Prostate gland (tissue), 2 donors: Measurements from ENCODE around the gene MAPK8IP1. TPM values are rescaled to one million over a fixed set of nuclear protein-coding genes. Genes with fewer than 3 reads are reported as not detected.

Experiments used
- DNase-seq: peaks from one replicate; pipeline ENCODE4 v3.0.0-alpha.2; 2019; ENCODE audit warnings: low spot score
- H3K27ac ChIP-seq, 2 donors: fragments of 200-600 bp; sonication (generic); 2 replicates each; pipeline ENCODE4 v1.5.1; 2017 to 2019
- H3K27me3 ChIP-seq: fragments of 200-600 bp; sonication (generic); replicated peaks from 2 replicates; pipeline ENCODE4 v1.5.1; 2019; ENCODE audit not compliant: insufficient read depth
- H3K36me3 ChIP-seq, 2 donors: fragments of 200-600 bp; sonication (generic); 1 replicate in 1 of 2; 2 replicates in 1 of 2; pipeline versions ENCODE4 v1.5.1 to v1.8.1; 2017 to 2019
- H3K4me1 ChIP-seq: fragments of 200-600 bp; sonication (generic); replicated peaks from 2 replicates; pipeline ENCODE4 v1.5.1; 2019
- H3K4me3 ChIP-seq, 2 donors: fragments of 200-600 bp; sonication (generic); 2 replicates each; pipeline ENCODE4 v1.5.1; 2017 to 2019
- H3K9me3 ChIP-seq: fragments of 200-600 bp; sonication (generic); 2 replicates; pipeline ENCODE4 v1.5.1; 2017
- POLR2A ChIP-seq: fragments of 450-650 bp; IDR thresholded peaks from one replicate; pipeline ENCODE4 v1.6.1; 2016; ENCODE audit warnings: antibody characterized with exemption, mild to moderate bottlenecking
- POLR2AphosphoS5 ChIP-seq: sonication (generic); formaldehyde crosslinking; IDR thresholded peaks from one replicate; pipeline ENCODE4 v1.6.1; 2017; ENCODE audit warnings: antibody characterized with exemption
- WGBS: methylation state at CpG from one replicate; pipeline ENCODE4 v1.1.5; 2018; 5-methylcytosine and 5-hydroxymethylcytosine counted together
- intact Hi-C: fragments of 100-400 bp; cut with DNase I; formaldehyde crosslinking; loops from one replicate; pipeline ENCODE4 v1.14.2; 2022
- total RNA-seq, 2 donors: library from RNA; depleted of rRNA; stranded (reverse); fragments of >200 nt; gene quantifications; one replicate each; pipeline ENCODE4 v1.1.0, GENCODE V29; 2016
- TF ChIP-seq, protein P1 (sequence below), 4 experiments: fragments of 200-600 bp in 2 of 4; fragments of 450-650 bp in 2 of 4; sonication (generic) in 2 of 4; IDR thresholded peaks; 1 replicate in 3 of 4; 2 replicates in 1 of 4; pipeline ENCODE4 v1.5.1; 2016 to 2019; ENCODE audit warnings: antibody characterized with exemption in 4 of 4, mild to moderate bottlenecking in 2 of 4, moderate library complexity in 2 of 4

Gene MAPK8IP1
- total RNA-seq, 2 donors from 2014 or later: 19.8 to 46.9 TPM

DNA sequence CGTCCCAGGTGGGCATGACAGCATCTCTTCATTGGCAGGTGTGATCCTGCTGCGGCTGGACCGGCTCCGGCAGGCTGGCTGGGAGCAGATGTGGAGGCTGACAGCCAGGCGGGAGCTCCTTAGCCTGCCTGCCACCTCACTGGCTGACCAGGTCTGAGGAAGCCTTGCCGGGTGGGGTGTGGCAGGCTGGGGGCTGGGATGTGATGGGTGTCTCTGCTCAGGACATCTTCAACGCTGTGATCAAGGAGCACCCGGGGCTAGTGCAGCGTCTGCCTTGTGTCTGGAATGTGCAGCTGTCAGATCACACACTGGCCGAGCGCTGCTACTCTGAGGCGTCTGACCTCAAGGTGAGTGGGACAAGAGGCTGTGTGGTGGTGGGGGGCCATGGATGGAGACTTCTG is 40.5 kb downstream of the MAPK8IP1 start:
- Histone ChIP-seq H3K4me3 (no peak overlapping the region), H3K27ac (no peak overlapping the region), H3K36me3 (no peaks in the 10 kb centered on the region), H3K4me1 (peaks cover 8% of the 10 kb centered on the region), H3K9me3 (no peaks in the 10 kb centered on the region), H3K27me3 (no peaks in the 10 kb centered on the region)
- WGBS: 55% methylated on average over 8 of the region's 12 CpGs
- no peak for DNase-seq
- TF ChIP-seq POLR2A (no peak), POLR2AphosphoS5 (no peak)
- TF ChIP-seq, protein P1, sequence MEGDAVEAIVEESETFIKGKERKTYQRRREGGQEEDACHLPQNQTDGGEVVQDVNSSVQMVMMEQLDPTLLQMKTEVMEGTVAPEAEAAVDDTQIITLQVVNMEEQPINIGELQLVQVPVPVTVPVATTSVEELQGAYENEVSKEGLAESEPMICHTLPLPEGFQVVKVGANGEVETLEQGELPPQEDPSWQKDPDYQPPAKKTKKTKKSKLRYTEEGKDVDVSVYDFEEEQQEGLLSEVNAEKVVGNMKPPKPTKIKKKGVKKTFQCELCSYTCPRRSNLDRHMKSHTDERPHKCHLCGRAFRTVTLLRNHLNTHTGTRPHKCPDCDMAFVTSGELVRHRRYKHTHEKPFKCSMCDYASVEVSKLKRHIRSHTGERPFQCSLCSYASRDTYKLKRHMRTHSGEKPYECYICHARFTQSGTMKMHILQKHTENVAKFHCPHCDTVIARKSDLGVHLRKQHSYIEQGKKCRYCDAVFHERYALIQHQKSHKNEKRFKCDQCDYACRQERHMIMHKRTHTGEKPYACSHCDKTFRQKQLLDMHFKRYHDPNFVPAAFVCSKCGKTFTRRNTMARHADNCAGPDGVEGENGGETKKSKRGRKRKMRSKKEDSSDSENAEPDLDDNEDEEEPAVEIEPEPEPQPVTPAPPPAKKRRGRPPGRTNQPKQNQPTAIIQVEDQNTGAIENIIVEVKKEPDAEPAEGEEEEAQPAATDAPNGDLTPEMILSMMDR (IDR thresholded peaks at IDR 0.05): no peak
- intact Hi-C loops: no loop called here

DNA sequence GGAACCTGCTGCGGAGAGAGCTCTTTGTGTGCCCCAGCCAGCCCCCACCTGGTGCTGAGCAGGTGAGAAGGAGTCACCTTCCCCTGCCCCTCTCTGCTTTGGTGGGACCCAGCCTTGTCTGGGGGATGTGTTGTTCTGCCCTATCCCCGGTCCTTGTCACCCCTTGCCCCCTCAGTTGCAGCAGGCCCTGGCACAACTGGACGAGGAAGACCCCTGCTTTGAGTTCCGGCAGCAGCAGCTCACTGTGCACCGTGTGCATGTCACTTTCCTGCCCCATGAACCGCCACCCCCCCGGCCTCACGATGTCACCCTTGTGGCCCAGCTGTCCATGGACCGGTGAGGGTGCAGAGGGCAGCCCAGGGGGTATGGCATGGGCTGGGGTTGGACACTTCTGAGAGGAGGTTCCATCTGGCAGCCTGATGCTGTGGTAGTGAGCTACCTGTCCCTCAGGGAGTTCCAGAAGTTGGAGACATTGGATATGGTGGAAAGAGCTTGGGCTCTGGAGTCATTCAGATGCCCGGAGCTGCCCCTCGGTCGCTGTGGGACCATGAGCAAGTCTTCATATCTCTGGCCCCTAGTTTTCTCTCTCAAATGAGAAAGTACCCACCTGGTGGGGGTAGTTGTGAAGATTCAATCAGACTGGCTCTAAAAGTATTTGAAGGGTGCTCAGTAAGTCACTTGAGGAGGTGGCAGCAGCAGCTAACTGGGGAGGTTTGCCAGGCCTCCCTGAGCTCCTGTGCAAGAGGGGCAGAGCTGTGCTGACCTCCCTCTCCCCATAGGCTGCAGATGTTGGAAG is 41.3 kb downstream of the MAPK8IP1 start:
- 91% methylated on average over 12 of the region's 12 CpGs for WGBS
- DNase-seq: no peak

DNA sequence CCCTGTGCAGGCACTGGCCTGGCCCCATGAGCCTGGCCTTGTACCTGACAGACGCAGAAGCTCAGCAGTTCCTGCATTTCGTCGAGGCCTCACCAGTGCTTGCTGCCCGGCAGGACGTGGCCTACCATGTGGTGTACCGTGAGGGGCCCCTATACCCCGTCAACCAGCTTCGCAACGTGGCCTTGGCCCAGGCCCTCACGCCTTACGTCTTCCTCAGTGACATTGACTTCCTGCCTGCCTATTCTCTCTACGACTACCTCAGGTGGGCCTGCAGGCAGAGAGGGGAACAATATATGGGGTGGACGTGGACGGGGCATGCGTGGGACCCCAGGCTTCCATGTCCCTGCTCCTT is 41.9 kb downstream of the MAPK8IP1 start:
- Histone ChIP-seq H3K4me3 (no peak overlapping the region), H3K9me3 (no peaks in the 10 kb centered on the region), H3K27ac (no peak overlapping the region), H3K27me3 (no peaks in the 10 kb centered on the region), H3K36me3 (no peaks in the 10 kb centered on the region), H3K4me1 (no peaks in the 10 kb centered on the region)
- TF ChIP-seq POLR2A: no peak
- TF ChIP-seq, protein P1 (IDR thresholded peaks at IDR 0.05): no peak
- TF ChIP-seq POLR2AphosphoS5: no peak
- intact Hi-C loops: no loop called here
- DNase-seq: no peak
- 75% methylated on average over 15 of the region's 15 CpGs for WGBS

More for the DNA sequence above, 41.3 kb downstream of the MAPK8IP1 start:
- no peaks in the 10 kb centered on the region for H3K27me3 ChIP-seq
- no peak overlapping the region for H3K27ac ChIP-seq
- no peaks in the 10 kb centered on the region for H3K9me3 ChIP-seq
- no peak overlapping the region for H3K4me3 ChIP-seq
- intact Hi-C loops: no loop called here
- H3K4me1 ChIP-seq: peaks cover 3% of the 10 kb centered on the region
- TF ChIP-seq, protein P1 (IDR thresholded peaks at IDR 0.05): no peak
- TF ChIP-seq POLR2A: no peak
- H3K36me3 ChIP-seq: no peaks in the 10 kb centered on the region

DNA sequence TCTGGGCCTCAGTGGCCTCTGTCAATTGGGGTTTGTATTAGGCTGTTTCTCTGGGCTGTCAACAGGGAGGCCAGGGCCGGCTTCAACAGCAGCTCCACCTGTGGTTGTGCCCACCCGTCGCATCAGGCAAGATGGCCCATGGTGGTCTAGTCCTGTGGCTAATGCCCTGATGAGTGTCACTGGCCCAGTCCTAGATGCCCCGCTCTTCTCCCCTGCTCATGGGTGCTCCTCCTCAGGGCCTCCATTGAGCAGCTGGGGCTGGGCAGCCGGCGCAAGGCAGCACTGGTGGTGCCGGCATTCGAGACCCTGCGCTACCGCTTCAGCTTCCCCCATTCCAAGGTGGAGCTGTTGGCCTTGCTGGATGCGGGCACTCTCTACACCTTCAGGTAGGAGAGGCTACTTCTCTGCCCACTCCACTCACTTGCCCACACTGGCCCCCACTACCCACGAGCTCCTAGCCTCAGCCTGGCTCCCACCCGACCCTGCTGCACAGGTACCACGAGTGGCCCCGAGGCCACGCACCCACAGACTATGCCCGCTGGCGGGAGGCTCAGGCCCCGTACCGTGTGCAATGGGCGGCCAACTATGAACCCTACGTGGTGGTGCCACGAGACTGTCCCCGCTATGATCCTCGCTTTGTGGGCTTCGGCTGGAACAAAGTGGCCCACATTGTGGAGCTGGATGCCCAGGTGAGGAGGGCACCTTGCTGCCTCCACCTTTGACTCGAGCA is 42.4 kb downstream of the MAPK8IP1 start:
- 86% methylated on average over 27 of the region's 27 CpGs for WGBS
- intact Hi-C loops: no loop called here
- H3K27me3 ChIP-seq: no peaks in the 10 kb centered on the region
- no peak for TF ChIP-seq POLR2AphosphoS5
- TF ChIP-seq, protein P1 (IDR thresholded peaks at IDR 0.05): no peak
- TF ChIP-seq POLR2A: no peak
- H3K4me3 ChIP-seq: no peak overlapping the region
- no peak for DNase-seq
- no peak overlapping the region for H3K27ac ChIP-seq
- no peaks in the 10 kb centered on the region for H3K9me3 ChIP-seq
- H3K4me1 ChIP-seq: no peaks in the 10 kb centered on the region
- H3K36me3 ChIP-seq: no peaks in the 10 kb centered on the region
